IPS DF 6.9 (cell line): ENCODE results near the gene LTC4S.
"Not testable (repeated sequence)": the region's sequence is repeated elsewhere in the genome, so short reads cannot be mapped to it uniquely, and the experiment has no call there.

Source experiments
- DNase-seq: peaks from one replicate; pipeline ENCODE4 v3.0.0-alpha.2; 2013; ENCODE audit warnings: low read depth, low spot score
- H3K27ac ChIP-seq: one replicate; pipeline ENCODE4 v1.5.1; 2013; ENCODE audit warnings: low read length, control low read depth
- H3K27me3 ChIP-seq: 2 replicates; pipeline ENCODE4 v1.6.1; 2013; ENCODE audit warnings: mild to moderate bottlenecking, low read length; ENCODE audit not compliant: control insufficient read depth, insufficient read depth
- H3K36me3 ChIP-seq: 2 replicates; pipeline ENCODE4 v1.6.1; 2013; ENCODE audit warnings: low read length; ENCODE audit not compliant: control insufficient read depth, insufficient read depth
- H3K4me1 ChIP-seq: 2 replicates; pipeline ENCODE4 v1.6.1; 2013; ENCODE audit warnings: low read length; ENCODE audit not compliant: control insufficient read depth, insufficient read depth
- H3K4me3 ChIP-seq: 2 replicates; pipeline ENCODE4 v1.5.1; 2013; ENCODE audit warnings: mild to moderate bottlenecking, low read length
- H3K9me3 ChIP-seq: 2 replicates; pipeline ENCODE4 v1.6.1; 2013; ENCODE audit warnings: low read length, inconsistent platforms; ENCODE audit not compliant: control insufficient read depth, insufficient read depth
- WGBS: extraction: QIAGEN DNeasy Blood & Tissue Kit; methylation state at CpG from one replicate; pipeline ENCODE4 v1.1.7; 2013; ENCODE audit warnings: mixed read lengths, missing lambda C conversion rate; ENCODE audit not compliant: insufficient read length, insufficient coverage; 5-methylcytosine and 5-hydroxymethylcytosine counted together

LTC4S gene

GRCh38 chr5:179781846-179782245 is 11.9 kb upstream of the LTC4S start:
- peaks cover 7% of the 10 kb centered on the region; the same call in 1 of the 2 replicates for H3K36me3 ChIP-seq
- H3K27me3 ChIP-seq = no peaks in the 10 kb centered on the region
- no peak overlapping the region for H3K27ac ChIP-seq
- no CpG with 5 or more reads among the region's 4 CpGs for WGBS
- H3K4me1 ChIP-seq = no peaks in the 10 kb centered on the region
- no peak for DNase-seq
- H3K9me3 ChIP-seq = no peaks in the 10 kb centered on the region
- no peak overlapping the region for H3K4me3 ChIP-seq

GRCh38 chr5:179783128-179783527 is 10.7 kb upstream of the LTC4S start:
- Histone ChIP-seq H3K27me3 (no peaks in the 10 kb centered on the region; the same call in 1 of the 2 replicates), H3K27ac (no peak overlapping the region), H3K4me1 (no peaks in the 10 kb centered on the region), H3K4me3 (no peak overlapping the region), H3K9me3 (no peaks in the 10 kb centered on the region), H3K36me3 (0 out of 2 replicates have a peak, but pooled peaks cover 5% of the 10 kb centered on the region)
- WGBS = no CpG with 5 or more reads among the region's 9 CpGs
- DNase-seq = no peak

GRCh38 chr5:179786861-179787260 is 6.9 kb upstream of the LTC4S start:
- no peaks in the 10 kb centered on the region for H3K9me3 ChIP-seq
- no peak for DNase-seq
- no peaks in the 10 kb centered on the region; the same call in 1 of the 2 replicates for H3K27me3 ChIP-seq
- no peak overlapping the region for H3K27ac ChIP-seq
- H3K36me3 ChIP-seq = no peaks in the 10 kb centered on the region
- no peak overlapping the region for H3K4me3 ChIP-seq
- no peaks in the 10 kb centered on the region for H3K4me1 ChIP-seq
- no CpG with 5 or more reads among the region's 12 CpGs for WGBS

- H3K4me3 ChIP-seq = no peak overlapping the region
- no peaks in the 10 kb centered on the region; the same call in 1 of the 2 replicates for H3K36me3 ChIP-seq
- DNase-seq = no peak
- no peaks in the 10 kb centered on the region; the same call in 1 of the 2 replicates for H3K27me3 ChIP-seq
- H3K27ac ChIP-seq = no peak overlapping the region
- WGBS = no CpG with 5 or more reads among the region's 7 CpGs
- peaks cover 1% of the 10 kb centered on the region; the same call in 1 of the 2 replicates for H3K4me1 ChIP-seq
- H3K9me3 ChIP-seq = no peaks in the 10 kb centered on the region
Measured at GRCh38 chr5:179788193-179788854, 5.5 kb upstream of the LTC4S start.

GRCh38 chr5:179789278-179789677 is 4.5 kb upstream of the LTC4S start:
- H3K27me3 ChIP-seq, H3K36me3 ChIP-seq, H3K9me3 ChIP-seq, H3K27ac ChIP-seq, H3K4me3 ChIP-seq, H3K4me1 ChIP-seq, DNase-seq: not testable (repeated sequence)
- no CpG with 5 or more reads among the region's 9 CpGs for WGBS

GRCh38 chr5:179791881-179792611 is 1.7 kb upstream of the LTC4S start:
- H3K36me3 ChIP-seq = no peaks in the 10 kb centered on the region; the same call in 1 of the 2 replicates
- WGBS = no CpG with 5 or more reads among the region's 15 CpGs
- H3K27ac ChIP-seq = no peak overlapping the region
- no peaks in the 10 kb centered on the region for H3K9me3 ChIP-seq
- H3K4me3 ChIP-seq = no peak overlapping the region
- no peak for DNase-seq
- no peaks in the 10 kb centered on the region; the same call in 1 of the 2 replicates for H3K27me3 ChIP-seq
- H3K4me1 ChIP-seq = peaks cover 3% of the 10 kb centered on the region; the same call in 1 of the 2 replicates

- Histone ChIP-seq H3K36me3 (peaks cover 2% of the 10 kb centered on the region), H3K27me3 (no peaks in the 10 kb centered on the region; the same call in 1 of the 2 replicates), H3K4me1 (peaks cover 3% of the 10 kb centered on the region; the same call in 1 of the 2 replicates), H3K4me3 (no peak overlapping the region), H3K27ac (no peak overlapping the region), H3K9me3 (no peaks in the 10 kb centered on the region)
- no CpG with 5 or more reads among the region's 24 CpGs for WGBS
- DNase-seq = no peak
Measured at GRCh38 chr5:179792612-179793467, 946 bp upstream of the LTC4S start.

- no peak overlapping the region for H3K4me3 ChIP-seq
- no peaks in the 10 kb centered on the region for H3K9me3 ChIP-seq
Measured at GRCh38 chr5:179794171-179794570, 385 bp downstream of the LTC4S start.

GRCh38 chr5:179794575-179794974 is 789 bp downstream of the LTC4S start:
- Histone ChIP-seq H3K4me1 (peaks cover 3% of the 10 kb centered on the region; the same call in 1 of the 2 replicates), H3K27me3 (no peaks in the 10 kb centered on the region), H3K27ac (no peak overlapping the region), H3K9me3 (no peaks in the 10 kb centered on the region), H3K36me3 (peaks cover 17% of the 10 kb centered on the region), H3K4me3 (no peak overlapping the region)
- DNase-seq = no peak
- no CpG with 5 or more reads among the region's 3 CpGs for WGBS

More at GRCh38 chr5:179794171-179794570, 385 bp downstream of the LTC4S start:
- Histone ChIP-seq H3K27ac (no peak overlapping the region), H3K36me3 (peaks cover 13% of the 10 kb centered on the region), H3K27me3 (no peaks in the 10 kb centered on the region), H3K4me1 (peaks cover 3% of the 10 kb centered on the region; the same call in 1 of the 2 replicates)
- no CpG with 5 or more reads among the region's 3 CpGs for WGBS
- DNase-seq = no peak
